Activated T-cell treated with anti-CD3 and anti-CD28 coated beads, Interleukin-2, amount 50 U/mL, for 4 hours (primary cell): Measurements from ENCODE around the gene MADD. TPM values are rescaled to one million over a fixed set of nuclear protein-coding genes. Genes with fewer than 3 reads are reported as not detected.

ENCODE experiments used
- ATAC-seq, 2 donors: fragments of 200-7000 bp; cut with Tn5 transposase; one replicate each; pipeline ENCODE4 v1.10.0; 2021
- DNase-seq: peaks from one replicate; pipeline ENCODE4 v3.0.0-alpha.2; 2020
- H3K27me3 Mint-ChIP-seq: one replicate; pipeline ENCODE4 v1.8.0; 2021; ENCODE audit warnings: low read depth, mixed read lengths
- H3K36me3 Mint-ChIP-seq: one replicate; pipeline ENCODE4 v1.8.0; 2022; ENCODE audit warnings: mixed read lengths; ENCODE audit not compliant: insufficient read depth
- H3K4me1 Mint-ChIP-seq: one replicate; pipeline ENCODE4 v1.8.0; 2021; ENCODE audit warnings: low read depth, mixed read lengths
- H3K4me3 Mint-ChIP-seq: one replicate; pipeline ENCODE4 v1.8.0; 2021; ENCODE audit warnings: mild to moderate bottlenecking, moderate library complexity, mixed read lengths
- H3K9me3 Mint-ChIP-seq: one replicate; pipeline ENCODE4 v1.8.0; 2021; ENCODE audit warnings: mixed read lengths
- total RNA-seq, 3 donors: library from RNA; stranded (reverse); gene quantifications; one replicate each; pipeline ENCODE4 v1.2.1, GENCODE V29; 2021

Gene MADD
- total RNA-seq, 3 donors from 2014 or later = 51.2 to 55.6 (median 54.5) TPM

GRCh38 chr11:47259232-47259977 lies 10.5 kb upstream of the MADD start:
- Mint-ChIP-seq H3K4me3 (no peak overlapping the region), H3K9me3 (no peaks in the 10 kb centered on the region), H3K4me1 (peaks cover 8% of the 10 kb centered on the region), H3K36me3 (no peaks in the 10 kb centered on the region), H3K27me3 (no peaks in the 10 kb centered on the region)
- DNase-seq (peak; percentile 36), ATAC-seq (peak; percentile 88 to 92)

GRCh38 chr11:47260366-47260765 lies 9.6 kb upstream of the MADD start:
- peaks cover 11% of the 10 kb centered on the region for H3K4me1 Mint-ChIP-seq
- no peaks in the 10 kb centered on the region for H3K36me3 Mint-ChIP-seq
- ATAC-seq (no peak), DNase-seq (no peak)
- no peaks in the 10 kb centered on the region for H3K27me3 Mint-ChIP-seq
- no peak overlapping the region for H3K4me3 Mint-ChIP-seq
- no peaks in the 10 kb centered on the region for H3K9me3 Mint-ChIP-seq

- no peaks in the 10 kb centered on the region for H3K27me3 Mint-ChIP-seq
- DNase-seq (no peak), ATAC-seq (no peak)
- H3K9me3 Mint-ChIP-seq = no peaks in the 10 kb centered on the region
- H3K4me3 Mint-ChIP-seq = no peak overlapping the region
- no peaks in the 10 kb centered on the region for H3K36me3 Mint-ChIP-seq
- peaks cover 15% of the 10 kb centered on the region for H3K4me1 Mint-ChIP-seq
Observed at GRCh38 chr11:47261291-47261800, 8.6 kb upstream of the MADD start.

GRCh38 chr11:47264119-47264518 lies 5.8 kb upstream of the MADD start:
- no peak for ATAC-seq
- H3K4me1 Mint-ChIP-seq = peaks cover 25% of the 10 kb centered on the region
- H3K9me3 Mint-ChIP-seq = no peaks in the 10 kb centered on the region
- no peak overlapping the region for H3K4me3 Mint-ChIP-seq
- no peaks in the 10 kb centered on the region for H3K27me3 Mint-ChIP-seq
- H3K36me3 Mint-ChIP-seq = no peaks in the 10 kb centered on the region
- no peak for DNase-seq

GRCh38 chr11:47264521-47264920 lies 5.4 kb upstream of the MADD start:
- Mint-ChIP-seq H3K9me3 (no peaks in the 10 kb centered on the region), H3K36me3 (no peaks in the 10 kb centered on the region), H3K27me3 (no peaks in the 10 kb centered on the region), H3K4me1 (peaks cover 24% of the 10 kb centered on the region), H3K4me3 (no peak overlapping the region)
- no peak for DNase-seq
- ATAC-seq = no peak

- no peaks in the 10 kb centered on the region for H3K27me3 Mint-ChIP-seq
- H3K4me3 Mint-ChIP-seq = no peak overlapping the region
- DNase-seq = no peak
- ATAC-seq = no peak
- H3K9me3 Mint-ChIP-seq = no peaks in the 10 kb centered on the region
- peaks cover 46% of the 10 kb centered on the region for H3K4me1 Mint-ChIP-seq
- no peaks in the 10 kb centered on the region for H3K36me3 Mint-ChIP-seq
Observed at GRCh38 chr11:47267876-47268275, 2.1 kb upstream of the MADD start.

- peak overlapping the region; percentile 88 for H3K4me3 Mint-ChIP-seq
- no peak for DNase-seq
- H3K36me3 Mint-ChIP-seq = no peaks in the 10 kb centered on the region
- H3K9me3 Mint-ChIP-seq = no peaks in the 10 kb centered on the region
- H3K4me1 Mint-ChIP-seq = peaks cover 50% of the 10 kb centered on the region
- H3K27me3 Mint-ChIP-seq = no peaks in the 10 kb centered on the region
- no peak for ATAC-seq
Observed at GRCh38 chr11:47268448-47269001, 1.4 kb upstream of the MADD start.

GRCh38 chr11:47269002-47269828 lies 718 bp upstream of the MADD start:
- peaks cover 5% of the 10 kb centered on the region for H3K36me3 Mint-ChIP-seq
- ATAC-seq = peak; percentile 57 to 66
- H3K27me3 Mint-ChIP-seq = no peaks in the 10 kb centered on the region
- H3K4me1 Mint-ChIP-seq = peaks cover 56% of the 10 kb centered on the region
- DNase-seq = peak; percentile 80
- H3K9me3 Mint-ChIP-seq = no peaks in the 10 kb centered on the region
- H3K4me3 Mint-ChIP-seq = peak overlapping the region; percentile 88

GRCh38 chr11:47270331-47271271 lies 668 bp downstream of the MADD start:
- peaks cover 10% of the 10 kb centered on the region for H3K36me3 Mint-ChIP-seq

GRCh38 chr11:47271328-47271727 lies 1.4 kb downstream of the MADD start:
- peak overlapping the region; percentile 92 for H3K4me3 Mint-ChIP-seq
- no peaks in the 10 kb centered on the region for H3K27me3 Mint-ChIP-seq
- no peaks in the 10 kb centered on the region for H3K9me3 Mint-ChIP-seq
- DNase-seq = no peak
- ATAC-seq = no peak
- peaks cover 17% of the 10 kb centered on the region for H3K36me3 Mint-ChIP-seq
- peaks cover 51% of the 10 kb centered on the region for H3K4me1 Mint-ChIP-seq

More at GRCh38 chr11:47270331-47271271, 668 bp downstream of the MADD start:
- no peaks in the 10 kb centered on the region for H3K27me3 Mint-ChIP-seq
- ATAC-seq (no peak), DNase-seq (no peak)
- H3K9me3 Mint-ChIP-seq = no peaks in the 10 kb centered on the region
- peak overlapping the region; percentile 92 for H3K4me3 Mint-ChIP-seq
- H3K4me1 Mint-ChIP-seq = peaks cover 54% of the 10 kb centered on the region

- Mint-ChIP-seq H3K4me1 (peaks cover 51% of the 10 kb centered on the region), H3K9me3 (no peaks in the 10 kb centered on the region), H3K4me3 (peak overlapping the region; percentile 92)
Observed at GRCh38 chr11:47271961-47272661, 2.2 kb downstream of the MADD start.

GRCh38 chr11:47272706-47273105 lies 2.8 kb downstream of the MADD start:
- no peak for ATAC-seq
- DNase-seq = no peak
- no peaks in the 10 kb centered on the region for H3K27me3 Mint-ChIP-seq
- peaks cover 51% of the 10 kb centered on the region for H3K4me1 Mint-ChIP-seq
- peaks cover 21% of the 10 kb centered on the region for H3K36me3 Mint-ChIP-seq
- H3K4me3 Mint-ChIP-seq = no peak overlapping the region
- H3K9me3 Mint-ChIP-seq = no peaks in the 10 kb centered on the region

More at GRCh38 chr11:47271961-47272661, 2.2 kb downstream of the MADD start:
- ATAC-seq (no peak), DNase-seq (no peak)
- Mint-ChIP-seq H3K27me3 (no peaks in the 10 kb centered on the region), H3K36me3 (peaks cover 21% of the 10 kb centered on the region)
